ENCODE data around the gene RHOJ. TPM values are rescaled to one million over a fixed set of nuclear protein-coding genes. Genes with fewer than 3 reads are reported as not detected.

RHOJ gene
- total RNA-seq, 3 donors from 2014 or later (not counting 1 experiment from before 2014, with no cell fraction given) = not detected

DNA sequence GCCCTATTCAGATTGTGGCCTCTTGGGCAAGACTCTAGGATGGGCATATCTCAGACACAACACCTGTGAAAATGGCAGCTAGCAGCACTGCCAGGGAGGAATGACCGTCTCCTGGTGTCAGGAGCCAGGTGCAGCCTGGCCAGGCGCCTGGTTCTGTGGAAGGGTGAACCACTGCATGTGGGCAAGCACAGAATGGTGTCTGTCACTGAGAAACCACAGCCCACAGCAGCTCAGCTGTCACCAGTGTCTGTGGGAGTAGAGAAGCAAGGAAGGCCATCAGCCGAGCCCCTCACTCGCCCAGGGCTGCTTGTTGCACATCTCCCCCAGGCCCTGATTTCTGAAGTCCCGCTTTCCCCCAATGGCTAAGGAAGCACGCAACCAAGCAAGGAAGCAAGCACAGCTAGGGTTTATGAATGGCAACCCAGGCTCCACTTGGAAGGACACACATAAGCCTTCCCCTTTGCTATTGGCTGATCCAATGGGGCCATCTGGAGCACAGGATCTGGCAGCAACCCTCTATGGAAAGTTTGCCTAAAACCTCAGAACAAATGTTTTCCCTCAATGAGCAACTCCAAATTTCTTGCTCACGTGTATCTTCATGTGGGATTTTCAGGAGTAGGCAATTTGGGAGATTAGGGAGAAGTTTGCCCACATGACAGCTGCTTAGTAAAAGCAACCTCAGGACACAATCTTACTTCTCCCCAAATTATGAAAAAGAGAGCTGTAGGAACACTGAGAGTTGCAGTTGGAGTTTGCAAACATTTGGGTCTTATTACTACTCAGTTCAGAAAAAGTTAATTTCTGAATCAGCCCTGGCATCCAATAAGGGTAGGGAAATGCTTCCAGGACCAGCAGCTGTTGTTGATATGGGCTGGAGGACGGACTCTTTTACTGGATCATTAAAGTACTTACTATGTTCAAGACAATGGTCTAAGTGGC is 69.7 kb downstream of the RHOJ start:
- Histone ChIP-seq H3K4me1 (ENCODE audit: control insufficient read depth, insufficient read depth, low read length) (no peaks in the 10 kb centered on the region), H3K36me3 (ENCODE audit: control insufficient read depth, insufficient read depth, low read length) (no peaks in the 10 kb centered on the region), H3K4me3 (ENCODE audit: low read length) (no peak overlapping the region), H3K27ac (ENCODE audit: low read length) (no peak overlapping the region), H3K27me3 (ENCODE audit: control insufficient read depth, insufficient read depth, low read length) (no peaks in the 10 kb centered on the region), H3K9me3 (ENCODE audit: control insufficient read depth, insufficient read depth, low read length) (no peaks in the 10 kb centered on the region)
- DNase-seq = no peak
- Mint-ChIP-seq H3K9me3 (no peaks in the 10 kb centered on the region), H3K27ac (no peak overlapping the region), H3K4me3 (no peak overlapping the region), H3K4me1 (no peaks in the 10 kb centered on the region), H3K36me3 (no peaks in the 10 kb centered on the region), H3K27me3 (ENCODE audit: low read depth in 2 of 2) (peaks cover 2 to 4% of the 10 kb centered on the region in 2 donors)
- no peak for ATAC-seq
- TF ChIP-seq, protein P1, sequence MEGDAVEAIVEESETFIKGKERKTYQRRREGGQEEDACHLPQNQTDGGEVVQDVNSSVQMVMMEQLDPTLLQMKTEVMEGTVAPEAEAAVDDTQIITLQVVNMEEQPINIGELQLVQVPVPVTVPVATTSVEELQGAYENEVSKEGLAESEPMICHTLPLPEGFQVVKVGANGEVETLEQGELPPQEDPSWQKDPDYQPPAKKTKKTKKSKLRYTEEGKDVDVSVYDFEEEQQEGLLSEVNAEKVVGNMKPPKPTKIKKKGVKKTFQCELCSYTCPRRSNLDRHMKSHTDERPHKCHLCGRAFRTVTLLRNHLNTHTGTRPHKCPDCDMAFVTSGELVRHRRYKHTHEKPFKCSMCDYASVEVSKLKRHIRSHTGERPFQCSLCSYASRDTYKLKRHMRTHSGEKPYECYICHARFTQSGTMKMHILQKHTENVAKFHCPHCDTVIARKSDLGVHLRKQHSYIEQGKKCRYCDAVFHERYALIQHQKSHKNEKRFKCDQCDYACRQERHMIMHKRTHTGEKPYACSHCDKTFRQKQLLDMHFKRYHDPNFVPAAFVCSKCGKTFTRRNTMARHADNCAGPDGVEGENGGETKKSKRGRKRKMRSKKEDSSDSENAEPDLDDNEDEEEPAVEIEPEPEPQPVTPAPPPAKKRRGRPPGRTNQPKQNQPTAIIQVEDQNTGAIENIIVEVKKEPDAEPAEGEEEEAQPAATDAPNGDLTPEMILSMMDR (IDR thresholded peaks at IDR 0.05) = no peak
- WGBS (ENCODE audit: insufficient coverage) = 88% methylated on average over 7 of the region's 8 CpGs
- intact Hi-C loops (cut with micrococcal nuclease) = no loop called here

GRCh38 chr14:63275611-63276010 is 71.4 kb downstream of the RHOJ start:
- H3K4me3 Mint-ChIP-seq = no peak overlapping the region
- H3K27ac Mint-ChIP-seq = no peak overlapping the region
- no peak overlapping the region for H3K4me3 ChIP-seq (ENCODE audit: low read length)
- 90% methylated on average over 3 of the region's 3 CpGs for WGBS (ENCODE audit: insufficient coverage)
- H3K9me3 Mint-ChIP-seq = no peaks in the 10 kb centered on the region
- TF ChIP-seq, protein P1 (IDR thresholded peaks at IDR 0.05) = no peak
- H3K9me3 ChIP-seq (ENCODE audit: control insufficient read depth, insufficient read depth, low read length) = no peaks in the 10 kb centered on the region
- no peak overlapping the region for H3K27ac ChIP-seq (ENCODE audit: low read length)
- no peaks in the 10 kb centered on the region for H3K27me3 Mint-ChIP-seq (ENCODE audit: low read depth in 2 of 2)
- DNase-seq (no peak), ATAC-seq (no peak)
- H3K27me3 ChIP-seq (ENCODE audit: control insufficient read depth, insufficient read depth, low read length) = no peaks in the 10 kb centered on the region
- intact Hi-C loops (cut with micrococcal nuclease) = no loop called here
- no peaks in the 10 kb centered on the region for H3K4me1 ChIP-seq (ENCODE audit: control insufficient read depth, insufficient read depth, low read length)
- no peaks in the 10 kb centered on the region for H3K36me3 Mint-ChIP-seq
- H3K36me3 ChIP-seq (ENCODE audit: control insufficient read depth, insufficient read depth, low read length) = no peaks in the 10 kb centered on the region
- H3K4me1 Mint-ChIP-seq = no peaks in the 10 kb centered on the region

GRCh38 chr14:63276016-63276415 is 71.8 kb downstream of the RHOJ start:
- DNase-seq (no peak), ATAC-seq (no peak)
- H3K4me3 ChIP-seq (ENCODE audit: low read length) = no peak overlapping the region
- intact Hi-C loops (cut with micrococcal nuclease) = no loop called here
- no peaks in the 10 kb centered on the region for H3K4me1 ChIP-seq (ENCODE audit: control insufficient read depth, insufficient read depth, low read length)
- Mint-ChIP-seq H3K4me1 (no peaks in the 10 kb centered on the region), H3K4me3 (no peak overlapping the region), H3K27ac (no peak overlapping the region), H3K36me3 (no peaks in the 10 kb centered on the region), H3K27me3 (ENCODE audit: low read depth in 2 of 2) (peaks cover 0 to 3% of the 10 kb centered on the region in 2 donors), H3K9me3 (no peaks in the 10 kb centered on the region)
- H3K27me3 ChIP-seq (ENCODE audit: control insufficient read depth, insufficient read depth, low read length) = no peaks in the 10 kb centered on the region
- no peaks in the 10 kb centered on the region for H3K9me3 ChIP-seq (ENCODE audit: control insufficient read depth, insufficient read depth, low read length)
- no peak overlapping the region for H3K27ac ChIP-seq (ENCODE audit: low read length)
- no peaks in the 10 kb centered on the region for H3K36me3 ChIP-seq (ENCODE audit: control insufficient read depth, insufficient read depth, low read length)
- 83% methylated on average over 4 of the region's 4 CpGs for WGBS (ENCODE audit: insufficient coverage)
- TF ChIP-seq, protein P1 (IDR thresholded peaks at IDR 0.05) = no peak
